HG02763 (cell line): Measurements from ENCODE around the gene CHODL.

Source experiments
- ATAC-seq: cut with Tn5 transposase; IDR thresholded peaks from one replicate; pipeline ENCODE4 v1.9.1; 2021; ENCODE audit warnings: mild to moderate bottlenecking, moderate library complexity; ENCODE audit not compliant: unreplicated experiment

Gene CHODL, protein sequence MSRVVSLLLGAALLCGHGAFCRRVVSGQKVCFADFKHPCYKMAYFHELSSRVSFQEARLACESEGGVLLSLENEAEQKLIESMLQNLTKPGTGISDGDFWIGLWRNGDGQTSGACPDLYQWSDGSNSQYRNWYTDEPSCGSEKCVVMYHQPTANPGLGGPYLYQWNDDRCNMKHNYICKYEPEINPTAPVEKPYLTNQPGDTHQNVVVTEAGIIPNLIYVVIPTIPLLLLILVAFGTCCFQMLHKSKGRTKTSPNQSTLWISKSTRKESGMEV

DNA sequence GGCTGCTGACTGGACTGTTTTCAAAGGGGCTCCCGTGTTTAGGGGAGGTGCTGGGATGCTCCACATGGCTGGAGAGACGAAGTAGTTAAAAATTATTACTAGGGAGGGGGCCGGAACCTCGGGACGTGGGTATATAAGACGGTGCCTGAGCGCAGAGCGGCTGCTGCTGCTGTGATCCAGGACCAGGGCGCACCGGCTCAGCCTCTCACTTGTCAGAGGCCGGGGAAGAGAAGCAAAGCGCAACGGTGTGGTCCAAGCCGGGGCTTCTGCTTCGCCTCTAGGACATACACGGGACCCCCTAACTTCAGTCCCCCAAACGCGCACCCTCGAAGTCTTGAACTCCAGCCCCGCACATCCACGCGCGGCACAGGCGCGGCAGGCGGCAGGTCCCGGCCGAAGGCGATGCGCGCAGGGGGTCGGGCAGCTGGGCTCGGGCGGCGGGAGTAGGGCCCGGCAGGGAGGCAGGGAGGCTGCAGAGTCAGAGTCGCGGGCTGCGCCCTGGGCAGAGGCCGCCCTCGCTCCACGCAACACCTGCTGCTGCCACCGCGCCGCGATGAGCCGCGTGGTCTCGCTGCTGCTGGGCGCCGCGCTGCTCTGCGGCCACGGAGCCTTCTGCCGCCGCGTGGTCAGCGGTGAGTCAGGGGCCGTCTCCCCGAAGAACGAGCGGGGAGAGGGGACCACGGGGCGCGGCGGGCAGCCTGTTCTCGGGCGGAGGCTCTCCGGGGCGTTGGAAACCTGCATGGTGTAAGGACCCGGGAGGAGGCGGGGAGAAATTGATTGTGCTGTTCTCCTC, at the start of gene CHODL:
Gene CHODL (plus strand): TSS at position 163 of the 793 bp plus-strand sequence. CDS start 391 bp downstream, at position 554.
- no peak for ATAC-seq

DNA sequence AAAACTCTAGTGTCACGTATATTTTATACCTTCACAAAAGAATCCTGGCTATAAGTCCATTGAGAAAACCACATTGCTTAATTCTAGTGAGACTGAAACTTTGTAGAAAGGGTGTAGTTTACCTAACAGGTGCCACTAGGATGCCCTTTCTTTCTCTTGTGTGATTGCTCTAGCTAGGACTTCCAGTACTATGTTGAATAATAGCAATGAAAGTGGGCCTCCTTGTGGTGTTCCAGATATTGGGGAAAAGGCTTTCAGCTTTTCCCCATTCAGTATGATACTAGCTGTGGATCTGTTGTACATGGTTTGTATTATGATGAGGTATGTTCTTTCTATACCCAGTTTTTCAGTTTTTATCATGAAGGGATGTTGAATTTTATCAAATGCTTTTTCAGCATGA, 39.7 kb upstream of the CHODL start:
- ATAC-seq: no peak

DNA sequence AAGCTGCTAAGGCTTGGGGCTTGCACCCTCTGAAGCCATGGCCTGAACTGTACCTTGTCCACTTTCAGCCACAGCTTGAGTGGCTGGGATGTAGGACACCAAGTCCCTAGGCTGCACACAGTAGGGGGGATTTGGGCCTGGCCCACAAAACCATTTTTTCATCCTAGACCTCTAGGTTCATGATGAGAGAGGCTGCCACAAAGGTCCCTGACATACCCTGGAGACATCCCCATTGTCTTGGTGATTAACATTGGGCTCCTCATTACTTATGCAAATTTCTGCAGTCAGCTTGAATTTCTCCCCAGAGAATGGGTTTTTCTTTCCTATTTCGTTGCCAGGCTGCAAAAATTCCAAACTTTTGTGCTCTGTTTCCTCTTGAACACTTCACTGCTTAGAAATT, 26.3 kb upstream of the CHODL start:
- ATAC-seq: no peak

DNA sequence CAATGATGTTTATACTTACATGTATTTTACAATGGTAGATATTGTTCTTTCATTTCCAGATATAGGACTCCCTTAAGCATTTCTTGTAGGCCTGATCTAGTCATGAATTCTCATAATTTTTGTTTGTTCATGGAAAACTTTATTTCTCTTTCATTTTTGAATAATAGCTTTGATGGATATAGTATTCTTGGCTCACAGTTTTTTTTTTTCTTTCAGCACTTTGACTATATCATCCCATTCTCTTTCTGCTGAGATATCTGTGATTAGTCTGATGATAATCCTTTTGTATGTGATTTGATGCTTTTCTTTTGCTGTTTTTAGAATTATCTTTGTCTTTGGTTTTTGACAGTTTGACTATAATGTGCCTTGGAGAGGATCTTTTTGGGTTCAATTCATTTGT, 24.1 kb upstream of the CHODL start:
- no peak for ATAC-seq

DNA sequence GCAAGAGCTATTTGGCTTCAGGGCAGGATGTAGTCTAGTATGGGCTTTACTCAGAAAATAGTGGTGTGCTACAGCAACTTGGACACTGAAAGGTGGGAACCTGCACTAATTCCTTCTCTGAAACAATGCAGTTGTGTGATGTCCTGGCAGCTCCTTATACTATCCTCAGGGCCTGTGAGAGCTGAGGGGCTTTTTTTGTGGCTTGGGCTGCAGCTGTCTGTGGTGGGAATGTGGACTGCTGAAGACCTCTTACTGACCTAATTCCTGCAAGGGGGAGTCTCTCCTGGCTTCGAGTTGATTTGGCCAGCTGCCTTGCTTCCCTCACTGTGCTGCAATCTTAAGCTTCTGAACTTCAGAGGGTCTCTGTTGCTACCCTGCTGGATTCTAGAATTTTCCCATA, 22.3 kb upstream of the CHODL start:
- no peak for ATAC-seq

DNA sequence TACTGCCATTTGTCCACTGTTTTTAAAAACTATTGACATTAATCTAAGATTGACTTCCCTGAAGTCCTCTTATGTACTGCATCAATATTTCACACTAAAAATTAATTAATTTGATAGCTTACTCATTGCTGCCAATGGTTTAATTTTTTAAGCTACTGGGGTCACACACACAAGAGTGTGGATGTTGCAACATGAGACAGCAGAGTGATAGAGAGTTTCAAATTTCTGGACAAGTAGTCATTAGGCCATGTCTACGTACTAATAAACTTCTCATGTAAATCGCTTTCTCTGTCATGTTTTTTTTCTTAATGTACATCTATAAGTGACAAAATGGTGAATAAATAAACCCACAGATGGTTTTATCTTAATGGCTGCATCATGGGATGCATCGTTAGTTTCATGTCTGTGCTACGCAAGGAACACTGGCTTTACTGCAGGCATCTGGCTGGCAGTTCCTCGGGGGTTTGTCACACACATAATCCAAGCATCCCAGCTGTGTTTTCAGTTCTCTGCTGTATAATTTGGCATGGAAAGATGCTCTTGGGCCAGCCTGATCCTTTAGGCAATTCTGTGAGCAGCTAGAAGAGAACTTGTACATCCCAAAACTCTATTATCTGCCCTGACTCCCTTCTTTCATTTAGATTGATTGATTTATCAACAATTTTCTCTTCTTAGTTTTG, 16.4 kb upstream of the CHODL start:
- no peak for ATAC-seq

DNA sequence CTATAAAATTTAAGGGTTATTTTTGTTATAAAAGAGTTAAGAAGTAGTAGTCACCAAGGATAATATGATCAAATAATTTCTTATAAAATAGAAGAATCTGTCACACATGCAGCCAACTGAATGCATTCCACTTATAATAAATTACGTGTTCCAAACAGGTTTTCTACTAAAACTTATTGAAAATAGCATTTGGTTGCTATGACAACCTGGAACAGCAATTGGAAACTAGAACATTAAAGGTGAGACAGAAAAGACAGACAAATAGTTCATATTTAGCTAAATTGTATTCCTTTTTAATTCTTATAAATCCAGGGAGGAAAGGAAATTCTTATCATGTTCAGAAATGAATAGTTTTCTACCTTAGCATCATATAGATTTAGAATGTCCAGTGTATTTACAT, 9.1 kb upstream of the CHODL start:
- no peak for ATAC-seq

DNA sequence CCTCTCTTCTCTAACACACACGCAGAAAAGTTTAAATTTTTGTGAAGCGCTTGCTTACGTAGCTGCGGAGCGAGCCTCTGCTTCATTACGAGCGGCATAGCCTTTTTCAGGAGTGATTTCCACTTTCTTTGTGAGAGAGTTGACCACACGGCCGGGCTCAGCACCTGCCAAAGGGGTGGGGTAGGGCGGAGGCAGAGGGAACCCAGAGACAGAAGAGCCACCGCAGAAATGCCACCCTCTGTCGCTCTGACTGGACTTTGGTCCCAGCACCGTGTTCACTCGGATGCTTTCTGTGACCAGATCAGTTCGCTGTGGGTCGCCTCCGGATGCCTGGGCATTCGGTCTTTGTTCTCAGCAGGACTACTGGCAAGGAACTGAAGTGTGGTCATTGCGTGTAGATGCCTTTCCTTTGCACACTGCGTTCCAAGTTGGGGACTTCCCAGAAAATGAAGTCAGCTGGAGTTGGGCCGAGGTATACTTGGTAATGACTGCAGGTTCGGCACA, 883 bp downstream of the CHODL start:
- no peak for ATAC-seq

DNA sequence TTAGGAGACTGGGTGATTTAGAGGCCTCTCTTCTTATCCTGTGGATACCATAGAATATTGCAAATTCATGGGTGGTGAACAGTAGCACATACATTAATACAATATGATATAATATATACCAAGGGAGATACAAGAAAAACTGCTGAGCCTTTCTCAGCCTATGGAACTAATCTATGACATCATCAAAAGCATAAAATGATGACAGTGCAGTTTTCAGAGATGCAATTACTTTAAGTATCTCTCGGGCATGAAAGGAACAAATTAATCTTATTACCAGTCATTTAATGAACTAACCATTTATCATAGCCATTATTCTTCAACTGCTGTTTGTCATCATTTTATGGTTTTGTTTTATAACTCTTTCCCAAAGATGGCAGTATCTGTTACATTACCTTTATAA, 3.5 kb downstream of the CHODL start:
- ATAC-seq: no peak

DNA sequence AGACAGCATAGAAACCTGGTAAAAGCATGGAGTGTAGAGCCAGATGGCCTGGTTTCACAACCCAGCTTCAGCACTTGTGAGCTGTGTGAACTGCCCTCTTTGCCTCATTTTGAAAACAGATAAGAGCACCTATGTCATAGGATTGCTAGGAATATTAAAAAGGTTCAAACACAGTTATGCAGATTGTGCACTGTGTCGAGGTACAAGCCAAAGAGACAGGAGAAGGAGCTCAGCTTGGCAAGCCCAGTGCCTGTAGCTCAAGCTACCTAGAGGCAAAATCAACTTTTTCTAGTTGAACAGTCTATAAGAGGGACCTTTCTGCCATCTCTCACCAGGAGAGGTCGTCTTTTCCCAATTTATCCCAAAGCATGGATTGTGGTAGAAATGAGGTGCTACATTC, 5.0 kb downstream of the CHODL start:
- ATAC-seq: no peak

DNA sequence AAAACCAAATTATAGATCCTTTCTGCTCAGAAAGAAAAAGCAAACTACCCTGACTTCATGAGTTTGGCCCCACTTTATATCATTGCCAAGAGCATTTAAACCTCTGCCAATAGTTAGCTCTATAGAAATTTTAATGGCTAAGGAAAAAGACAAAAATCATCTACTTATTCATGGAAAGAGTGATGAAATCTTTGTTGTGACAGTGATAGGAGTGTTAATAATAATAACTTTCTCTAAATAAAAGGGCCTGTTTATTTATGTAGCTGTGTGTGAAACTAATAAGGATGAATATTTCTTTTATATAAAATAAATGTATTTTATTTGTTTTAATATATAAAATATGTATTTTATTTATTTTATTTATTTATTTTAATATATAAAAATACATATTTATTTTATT, 6.4 kb downstream of the CHODL start:
- ATAC-seq: no peak

DNA sequence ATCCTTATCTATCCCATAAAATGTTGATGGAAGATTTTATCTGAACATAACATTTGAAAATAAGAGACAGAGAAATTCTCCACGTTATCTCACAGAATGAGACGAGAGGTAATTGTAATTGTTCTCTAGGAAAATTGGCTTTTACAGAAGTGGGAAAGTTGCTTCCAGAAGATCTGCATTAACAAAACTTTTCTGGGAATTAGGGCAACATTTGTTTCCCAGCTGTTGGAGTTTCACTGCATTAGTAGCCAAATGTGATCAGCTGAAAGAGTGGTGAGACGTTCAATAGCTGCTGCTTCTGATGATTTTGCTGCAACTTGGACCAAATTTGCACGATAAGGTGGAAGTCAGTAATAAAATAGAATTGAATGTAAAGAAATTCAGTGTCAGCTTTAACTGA, 7.6 kb downstream of the CHODL start:
- ATAC-seq: no peak

DNA sequence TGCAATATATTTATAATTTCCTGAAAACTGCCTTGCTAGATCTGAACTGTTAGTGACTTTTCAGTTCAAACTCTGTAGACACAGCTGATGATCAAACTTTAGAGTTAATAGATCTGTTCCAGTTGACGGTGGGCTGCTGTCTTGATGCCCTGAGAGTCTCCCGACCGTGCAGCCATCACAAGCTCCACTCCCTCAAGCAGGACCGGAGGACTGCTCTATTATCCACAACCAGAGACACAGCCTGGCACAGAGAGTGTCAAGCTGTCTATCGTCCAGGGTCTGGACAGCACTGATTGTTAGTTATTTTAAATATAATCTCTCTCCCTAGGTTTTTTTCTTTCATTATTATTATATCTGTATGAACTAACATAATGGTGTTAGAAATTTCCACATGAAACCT, 8.0 kb downstream of the CHODL start:
- ATAC-seq: no peak

DNA sequence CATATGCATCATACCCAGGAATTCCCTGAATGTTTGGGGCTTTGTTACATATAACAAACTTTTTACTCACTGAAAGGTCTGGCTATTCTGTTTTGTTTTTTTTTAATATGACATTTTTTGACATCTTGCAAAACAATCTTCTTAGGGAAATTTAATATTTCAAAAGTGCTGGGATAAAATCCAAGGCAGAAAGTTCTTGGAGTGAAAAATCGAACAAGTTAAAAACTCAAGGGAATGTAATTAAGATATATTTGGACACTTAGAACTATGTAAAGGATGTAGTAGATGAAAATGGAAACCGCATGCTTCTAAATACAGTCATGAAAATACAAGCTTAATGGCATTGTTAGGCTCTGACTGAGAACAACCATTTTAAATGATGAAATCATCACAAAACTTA, 8.6 kb downstream of the CHODL start:
- ATAC-seq: no peak

DNA sequence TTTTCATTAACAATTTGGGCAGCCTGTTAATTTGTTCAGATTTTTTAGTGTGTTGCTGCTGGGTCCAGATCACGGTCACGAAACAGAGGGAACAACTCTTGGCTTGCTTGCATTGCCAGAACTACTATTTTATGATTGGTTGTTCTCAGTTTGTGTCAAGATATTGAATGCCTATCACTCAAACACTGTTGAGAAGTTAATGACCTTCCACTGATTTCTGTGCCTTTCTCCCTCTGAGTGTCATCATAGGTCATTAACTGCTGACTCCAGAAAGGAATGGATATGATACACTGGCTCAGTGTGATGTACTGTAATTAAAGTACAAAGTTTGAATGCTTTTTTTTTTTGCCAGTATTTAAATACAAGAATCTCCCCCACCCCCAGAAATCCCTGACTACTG, 9.2 kb downstream of the CHODL start:
- no peak for ATAC-seq

DNA sequence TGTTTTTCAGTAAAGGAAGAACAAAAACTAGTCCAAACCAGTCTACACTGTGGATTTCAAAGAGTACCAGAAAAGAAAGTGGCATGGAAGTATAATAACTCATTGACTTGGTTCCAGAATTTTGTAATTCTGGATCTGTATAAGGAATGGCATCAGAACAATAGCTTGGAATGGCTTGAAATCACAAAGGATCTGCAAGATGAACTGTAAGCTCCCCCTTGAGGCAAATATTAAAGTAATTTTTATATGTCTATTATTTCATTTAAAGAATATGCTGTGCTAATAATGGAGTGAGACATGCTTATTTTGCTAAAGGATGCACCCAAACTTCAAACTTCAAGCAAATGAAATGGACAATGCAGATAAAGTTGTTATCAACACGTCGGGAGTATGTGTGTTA, 21.3 kb downstream of the CHODL start:
- ATAC-seq: no peak

DNA sequence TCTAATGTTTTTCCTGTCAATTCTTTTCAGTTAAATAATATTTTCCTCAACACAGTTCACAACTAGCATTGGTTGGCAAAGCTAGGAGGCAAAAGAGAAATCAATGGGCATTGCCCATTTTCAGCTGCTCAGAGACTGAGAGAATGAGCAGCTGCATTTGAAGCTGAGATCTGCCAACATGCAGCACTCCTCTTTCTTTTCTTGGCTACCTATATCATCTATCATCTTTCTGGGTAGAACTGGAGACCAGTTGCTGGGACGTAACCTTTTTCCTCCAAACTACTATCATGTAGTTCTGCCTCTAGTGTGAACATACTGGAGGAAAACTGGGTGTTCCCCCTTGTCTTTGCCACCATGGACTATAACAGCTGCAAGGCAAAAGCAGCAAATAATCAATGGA, 22.9 kb downstream of the CHODL start:
- no peak for ATAC-seq

DNA sequence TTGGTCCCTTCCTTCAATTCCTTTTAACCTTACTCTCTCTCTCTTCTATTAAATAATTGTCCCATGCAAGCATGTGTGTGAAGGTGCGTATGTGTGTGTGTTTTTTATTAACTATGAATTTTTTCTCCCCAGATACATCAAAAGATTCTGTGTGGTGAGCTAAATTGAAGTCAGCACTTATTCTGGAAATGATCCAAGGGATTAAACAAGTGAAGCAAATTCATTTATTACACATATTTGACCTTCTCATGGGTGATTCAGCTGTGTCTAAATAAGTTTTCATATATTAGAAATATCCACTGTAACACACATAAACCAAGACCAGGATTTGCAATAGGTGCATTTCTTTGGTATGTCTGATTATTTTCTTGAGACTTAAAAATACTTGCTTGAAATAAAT, 24.3 kb downstream of the CHODL start:
- ATAC-seq: no peak

DNA sequence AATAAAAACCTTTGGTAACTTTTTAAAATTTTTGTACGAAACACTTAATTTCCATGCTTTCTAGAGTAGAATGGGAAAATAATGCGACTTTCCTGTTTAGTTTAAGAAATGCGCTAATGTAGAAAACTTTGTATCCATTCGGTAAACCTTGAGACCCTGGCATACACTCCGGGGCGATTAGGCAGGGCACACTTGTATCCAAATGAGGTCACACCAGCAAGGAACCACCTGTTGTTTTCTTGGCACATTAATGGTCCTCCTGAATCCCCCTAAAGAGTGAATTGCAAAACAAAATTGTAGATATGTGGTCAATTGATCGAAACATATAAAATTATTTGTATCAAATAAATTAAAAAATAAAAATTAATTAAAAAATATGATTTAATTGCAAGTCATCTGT, 25.2 kb downstream of the CHODL start:
- ATAC-seq: no peak

DNA sequence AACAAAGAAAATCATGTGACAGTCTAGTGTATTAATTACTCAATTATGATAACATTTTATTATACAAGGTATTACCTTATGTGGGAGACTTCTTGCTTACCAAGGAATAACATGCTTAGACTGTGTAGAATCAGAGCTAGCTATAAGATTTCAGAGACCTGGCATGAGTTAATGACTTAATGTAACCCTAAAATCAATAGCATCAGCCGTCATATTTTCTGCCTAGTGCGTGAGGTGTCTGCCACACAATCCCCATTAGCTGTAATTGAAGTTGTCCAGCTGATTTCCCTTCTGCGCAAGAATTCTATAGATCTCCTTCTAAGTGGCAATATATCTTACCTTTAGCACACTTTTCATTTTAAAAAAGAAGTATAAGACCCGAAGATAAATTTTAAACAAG, 28.8 kb downstream of the CHODL start:
- ATAC-seq: no peak

DNA sequence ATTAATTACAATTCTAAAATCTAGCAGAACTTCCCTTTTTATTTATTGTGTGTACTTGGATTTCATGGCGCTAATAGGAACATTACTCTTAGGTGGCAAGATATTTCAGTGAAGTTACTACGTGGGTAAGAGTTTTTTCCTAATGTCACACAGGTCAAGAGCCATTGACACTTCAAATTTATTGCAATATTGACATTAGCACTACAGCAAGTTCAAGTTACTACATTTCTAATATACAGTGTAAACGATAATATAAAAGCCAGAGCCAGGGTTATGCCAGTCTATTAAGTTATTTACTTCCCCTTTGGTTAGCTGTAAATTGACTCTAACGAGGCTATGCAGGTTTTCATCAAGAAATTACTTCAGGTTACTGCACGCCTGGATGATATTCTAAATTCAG, 29.7 kb downstream of the CHODL start:
- no peak for ATAC-seq

DNA sequence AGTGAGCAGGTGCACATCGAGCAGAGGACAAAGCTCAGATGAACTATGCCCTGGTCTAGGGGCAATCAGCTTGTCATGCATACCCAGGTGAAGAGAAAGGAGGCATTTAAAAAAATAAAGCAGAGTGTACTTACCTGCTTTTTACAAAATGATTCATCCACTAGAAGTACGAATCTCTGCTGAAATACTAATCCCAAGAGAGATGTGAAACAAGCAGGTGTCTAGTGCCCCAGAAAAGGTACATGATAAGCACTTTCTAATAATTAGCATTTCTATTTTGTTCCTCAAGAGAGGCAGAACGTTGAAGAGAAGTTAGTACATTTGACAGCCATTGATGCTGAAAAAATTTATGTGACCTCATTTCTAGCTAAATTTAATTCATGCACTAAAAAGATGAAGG, 31.1 kb downstream of the CHODL start:
- no peak for ATAC-seq
